PC-3 (cell line): ENCODE results near the gene JAG2.

Experiments
- CTCF ChIP-seq: fragments of 300-600 bp; sonication (generic); conservative IDR thresholded peaks from 2 replicates; pipeline ENCODE4 v1.5.1; 2017; ENCODE audit warnings: antibody characterized with exemption, low read depth, mild to moderate bottlenecking, low read length
- EZH2 ChIP-seq: fragments of 300-600 bp; sonication (generic); IDR thresholded peaks from one replicate; pipeline ENCODE4 v1.6.1; 2017; ENCODE audit warnings: antibody characterized with exemption, mild to moderate bottlenecking, low read length; ENCODE audit not compliant: unreplicated experiment

DNA sequence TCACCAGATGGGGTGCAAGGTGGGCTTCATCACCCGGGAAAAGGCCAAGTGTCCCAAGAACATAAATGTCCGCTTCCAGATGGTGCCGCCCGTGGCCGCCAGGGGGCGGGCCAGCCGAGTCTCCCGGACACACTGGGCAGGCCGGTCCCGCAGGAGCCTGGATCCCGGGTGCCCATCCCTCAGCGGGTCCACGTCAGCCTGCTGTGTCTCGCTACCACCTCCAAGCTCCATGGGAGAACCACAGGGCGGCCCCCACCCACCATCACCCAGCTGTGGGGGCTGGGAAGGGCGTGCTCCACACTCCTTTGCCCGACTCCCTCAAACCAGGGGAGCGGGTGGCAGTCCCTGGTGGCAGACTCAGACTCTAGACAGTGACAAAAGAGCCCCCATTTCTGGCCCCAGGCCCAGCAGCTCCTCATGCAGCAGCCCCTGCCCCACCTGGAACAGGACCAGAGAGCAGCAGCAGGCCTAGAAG, 34.5 kb upstream of the JAG2 start:
- TF ChIP-seq CTCF, result peak; percentile 92
- TF ChIP-seq EZH2, result no peak
